ENCODE results near the gene SIX5. TPM values are rescaled to one million over a fixed set of nuclear protein-coding genes. Genes with fewer than 3 reads are reported as not detected.

The SIX5 gene
- total RNA-seq (2021; ENCODE audit: unreplicated experiment) (38.7 TPM), Bru-seq, nascent RNA (percentile 50 among the genes with signal in this experiment), BruChase-seq, experiment 1, labeled RNA remaining after a 2-hour chase (percentile 67 among the genes with signal in this experiment), BruChase-seq, experiment 2, labeled RNA remaining after a 6-hour chase (percentile 75 among the genes with signal in this experiment)
- polyA plus RNA-seq (2012; ENCODE audit: insufficient read length) = 55.2 TPM
- long read RNA-seq, partial matches to known transcripts = 6 of 36 reads
- long read RNA-seq, other reads (novel, unspliced or antisense) = 27 of 36 reads

DNA sequence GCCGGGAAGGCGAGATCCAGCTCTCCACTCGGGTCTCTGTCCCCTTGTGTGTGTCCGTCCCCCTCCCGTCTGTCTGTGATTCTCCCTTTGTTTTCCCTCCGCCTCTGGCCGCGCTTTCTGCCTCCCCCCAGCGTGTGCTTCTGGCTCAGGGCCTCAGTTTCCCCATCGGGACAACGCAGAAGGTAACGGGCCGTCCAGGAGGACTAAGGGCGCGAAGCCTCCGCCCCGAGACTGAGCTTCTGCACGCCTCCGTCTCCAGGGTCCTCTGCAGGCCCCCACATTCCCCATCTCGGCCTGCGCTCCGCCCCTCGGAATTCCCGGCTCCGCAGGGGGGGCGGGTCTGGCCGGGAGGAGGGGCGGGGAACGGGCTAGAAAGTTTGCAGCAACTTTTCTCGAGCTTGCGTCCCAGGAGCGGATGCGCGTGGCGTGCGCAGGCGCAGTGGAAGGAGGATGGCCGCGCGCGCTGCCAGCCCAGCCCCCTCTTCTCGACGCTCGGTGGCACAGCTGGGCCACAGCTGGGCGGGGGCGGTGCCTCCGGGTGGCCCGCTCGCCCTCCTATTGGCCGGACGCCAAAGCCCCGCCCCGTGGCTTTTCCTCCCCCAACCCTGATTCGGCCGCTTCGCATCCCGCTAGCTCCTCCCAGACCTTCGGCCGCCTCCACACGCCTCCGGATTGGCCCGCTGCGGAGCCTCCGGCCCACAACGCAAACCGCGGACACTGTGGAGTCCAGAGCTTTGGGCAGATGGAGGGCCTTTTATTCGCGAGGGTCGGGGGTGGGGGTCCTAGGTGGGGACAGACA, at the start of gene SIX5:
SIX5 (minus strand) TSS at position 269 of the 799 bp plus-strand sequence. CDS start 408 bp downstream, outside the sequence.
- Histone ChIP-seq H3K27ac (ENCODE audit: low read length) (peak within 1 kb of the TSS; percentile 89), H3K27me3 (ENCODE audit: control insufficient read depth, insufficient read depth, low read length) (no peaks in the 10 kb centered on the region), H3K36me3 (ENCODE audit: control insufficient read depth, insufficient read depth, low read length) (no peaks in the 10 kb centered on the region; the same call in 1 of the 2 replicates), H3K4me1 (ENCODE audit: control insufficient read depth, insufficient read depth, low read length) (peaks cover 42% of the 10 kb centered on the region), H3K9me3 (ENCODE audit: control insufficient read depth, insufficient read depth, low read depth, low read length) (no peaks in the 10 kb centered on the region), H3K4me3 (ENCODE audit: low read depth in 2 of 2, low read length in 2 of 2) (peak within 1 kb of the TSS; percentile 66 to 77)
- TF ChIP-seq SIN3A (IDR thresholded peaks at IDR 0.05; ENCODE audit: borderline replicate concordance, insufficient read depth, low read depth, low read length) = peak; percentile 63; the same call in 1 of the 2 replicates
- TF ChIP-seq POLR2AphosphoS5 (IDR thresholded peaks at IDR 0.05; ENCODE audit: low read depth, low read length) = peak; percentile 76
- no peak for TF ChIP-seq TCF7L2 (IDR thresholded peaks at IDR 0.05; ENCODE audit: low read depth, low read length)
- TF ChIP-seq, protein P1, sequence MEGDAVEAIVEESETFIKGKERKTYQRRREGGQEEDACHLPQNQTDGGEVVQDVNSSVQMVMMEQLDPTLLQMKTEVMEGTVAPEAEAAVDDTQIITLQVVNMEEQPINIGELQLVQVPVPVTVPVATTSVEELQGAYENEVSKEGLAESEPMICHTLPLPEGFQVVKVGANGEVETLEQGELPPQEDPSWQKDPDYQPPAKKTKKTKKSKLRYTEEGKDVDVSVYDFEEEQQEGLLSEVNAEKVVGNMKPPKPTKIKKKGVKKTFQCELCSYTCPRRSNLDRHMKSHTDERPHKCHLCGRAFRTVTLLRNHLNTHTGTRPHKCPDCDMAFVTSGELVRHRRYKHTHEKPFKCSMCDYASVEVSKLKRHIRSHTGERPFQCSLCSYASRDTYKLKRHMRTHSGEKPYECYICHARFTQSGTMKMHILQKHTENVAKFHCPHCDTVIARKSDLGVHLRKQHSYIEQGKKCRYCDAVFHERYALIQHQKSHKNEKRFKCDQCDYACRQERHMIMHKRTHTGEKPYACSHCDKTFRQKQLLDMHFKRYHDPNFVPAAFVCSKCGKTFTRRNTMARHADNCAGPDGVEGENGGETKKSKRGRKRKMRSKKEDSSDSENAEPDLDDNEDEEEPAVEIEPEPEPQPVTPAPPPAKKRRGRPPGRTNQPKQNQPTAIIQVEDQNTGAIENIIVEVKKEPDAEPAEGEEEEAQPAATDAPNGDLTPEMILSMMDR (IDR thresholded peaks at IDR 0.05) = no peak
- peak in 1 of 2 experiments; percentile 50; a peak in 1 of 4 replicates for TF ChIP-seq REST (IDR thresholded peaks at IDR 0.05; ENCODE audit: insufficient read depth in 1 of 2, low read depth in 2 of 2, low read length in 1 of 2)
- intact Hi-C loops (cut with micrococcal nuclease; ENCODE audit: unreplicated experiment) = loop anchor here (10.0 kb wide), 1 partner anchor 64 kb away; no protein-coding TSS in a partner anchor
- ChIA-PET POLR2A (interaction anchor here (0.6 to 1.6 kb wide), 4 partner anchors 38 to 77 kb away, joined by 3 to 7 read pairs (median 3); partner anchors contain the start of genes FBXO46, QPCTL and SNRPD2), CTCF (interaction anchor here (0.6 to 2.1 kb wide), 6 partner anchors 13 to 257 kb away, joined by 4 to 13 read pairs (median 6); partner anchors contain the start of genes DMPK, FOXA3 and QPCTL)
- ATAC-seq (peak; percentile 70), DNase-seq (ENCODE audit: low read depth, low spot score) (peak; percentile 71)
- BruUV-seq (replicated peaks) = no TSS peak
- in situ Hi-C loops (cut with HindIII; ENCODE audit: low pct_unique_long_range_greater_than_20kb, low sequenced_read_pairs) = no loop called here

- Histone ChIP-seq H3K4me1 (ENCODE audit: control insufficient read depth, insufficient read depth, low read length) (no peaks in the 10 kb centered on the region), H3K4me3 (ENCODE audit: low read depth in 2 of 2, low read length in 2 of 2) (no peak overlapping the region), H3K27me3 (ENCODE audit: control insufficient read depth, insufficient read depth, low read length) (no peaks in the 10 kb centered on the region), H3K27ac (ENCODE audit: low read length) (no peak overlapping the region), H3K9me3 (ENCODE audit: control insufficient read depth, insufficient read depth, low read depth, low read length) (no peaks in the 10 kb centered on the region), H3K36me3 (ENCODE audit: control insufficient read depth, insufficient read depth, low read length) (no peaks in the 10 kb centered on the region)
- ChIA-PET CTCF (interaction anchor here (0.5 to 1.5 kb wide), 3 partner anchors 64 to 126 kb away, joined by 3 to 6 read pairs (median 4); partner anchors contain the start of genes QPCTL and SNRPD2), POLR2A (interaction anchor here (0.5 kb wide), 1 partner anchor 1080 kb away, joined by 3 read pairs; no protein-coding TSS in a partner anchor)
- in situ Hi-C loops (cut with HindIII; ENCODE audit: low pct_unique_long_range_greater_than_20kb, low sequenced_read_pairs) (no loop called here), intact Hi-C loops (cut with micrococcal nuclease; ENCODE audit: unreplicated experiment) (no loop called here)
- no TSS peak for BruUV-seq (replicated peaks)
- ATAC-seq (peak; percentile 31), DNase-seq (ENCODE audit: low read depth, low spot score) (no peak)
- no peak for TF ChIP-seq REST (IDR thresholded peaks at IDR 0.05; ENCODE audit: insufficient read depth in 1 of 2, low read depth in 2 of 2, low read length in 1 of 2)
- TF ChIP-seq, protein P1 (IDR thresholded peaks at IDR 0.05) = no peak
- TF ChIP-seq SIN3A (IDR thresholded peaks at IDR 0.05; ENCODE audit: borderline replicate concordance, insufficient read depth, low read depth, low read length) = no peak
- TF ChIP-seq TCF7L2 (IDR thresholded peaks at IDR 0.05; ENCODE audit: low read depth, low read length) = no peak
- no peak for TF ChIP-seq POLR2AphosphoS5 (IDR thresholded peaks at IDR 0.05; ENCODE audit: low read depth, low read length)
These were observed 48.8 kb upstream of the SIX5 start for GRCh38 chr19:45817725-45818301.
